Measurements from ENCODE around the gene MBOAT1.
"Not testable (repeated sequence)": the region's sequence is repeated elsewhere in the genome, so short reads cannot be mapped to it uniquely, and the experiment has no call there.

MBOAT1 gene

GRCh38 chr6:20160541-20161283 is 51.6 kb downstream of the MBOAT1 start:
- Histone ChIP-seq H3K9me3 (ENCODE audit: control insufficient read depth, low read length) (no peaks in the 10 kb centered on the region), H3K4me3 (ENCODE audit: insufficient read depth, low read depth, low read length, poor library complexity, severe bottlenecking) (no peak overlapping the region), H3K27me3 (replicated peaks; ENCODE audit: control insufficient read depth, insufficient read depth, low read length, poor library complexity, severe bottlenecking) (no peaks in the 10 kb centered on the region), H3K4me1 (ENCODE audit: control insufficient read depth, insufficient read depth, low read length, poor library complexity, severe bottlenecking) (no peaks in the 10 kb centered on the region), H3K27ac (ENCODE audit: insufficient read depth, low read length, poor library complexity, severe bottlenecking) (no peak overlapping the region), H3K36me3 (ENCODE audit: control insufficient read depth, insufficient read depth, low read length) (peaks cover 3% of the 10 kb centered on the region)
- DNase-seq = no peak

- Histone ChIP-seq H3K4me3 (ENCODE audit: insufficient read depth, low read depth, low read length, poor library complexity, severe bottlenecking) (no peak overlapping the region), H3K36me3 (ENCODE audit: control insufficient read depth, insufficient read depth, low read length) (no peaks in the 10 kb centered on the region), H3K9me3 (ENCODE audit: control insufficient read depth, low read length) (no peaks in the 10 kb centered on the region), H3K27ac (ENCODE audit: insufficient read depth, low read length, poor library complexity, severe bottlenecking) (no peak overlapping the region), H3K27me3 (replicated peaks; ENCODE audit: control insufficient read depth, insufficient read depth, low read length, poor library complexity, severe bottlenecking) (no peaks in the 10 kb centered on the region), H3K4me1 (ENCODE audit: control insufficient read depth, insufficient read depth, low read length, poor library complexity, severe bottlenecking) (no peaks in the 10 kb centered on the region)
- DNase-seq = no peak
Observed at GRCh38 chr6:20159781-20160540, 52.3 kb downstream of the MBOAT1 start.

DNA sequence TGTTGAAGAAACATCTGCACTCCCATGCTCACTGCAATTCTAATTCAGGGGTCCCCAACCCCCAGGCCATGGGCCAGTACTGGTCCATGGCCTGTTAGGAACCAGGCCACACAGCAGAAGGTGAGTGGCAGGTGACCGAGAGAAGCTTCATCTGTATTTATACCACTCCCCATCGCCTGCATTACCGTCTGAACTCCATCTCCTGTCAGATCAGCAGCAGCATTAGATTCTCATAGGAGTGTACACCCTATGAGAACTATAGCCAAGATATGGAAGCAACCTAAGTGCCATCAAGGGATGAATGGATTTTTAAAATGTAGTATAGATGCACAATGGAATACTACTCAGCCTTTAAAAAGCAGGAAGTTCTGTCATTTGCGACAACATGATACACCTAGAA is 53.2 kb downstream of the MBOAT1 start:
- Histone ChIP-seq H3K4me3 (ENCODE audit: insufficient read depth, low read depth, low read length, poor library complexity, severe bottlenecking) (no peak overlapping the region), H3K27ac (ENCODE audit: insufficient read depth, low read length, poor library complexity, severe bottlenecking) (no peak overlapping the region), H3K27me3 (replicated peaks; ENCODE audit: control insufficient read depth, insufficient read depth, low read length, poor library complexity, severe bottlenecking) (no peaks in the 10 kb centered on the region), H3K36me3 (ENCODE audit: control insufficient read depth, insufficient read depth, low read length) (no peaks in the 10 kb centered on the region), H3K9me3 (ENCODE audit: control insufficient read depth, low read length) (no peaks in the 10 kb centered on the region), H3K4me1 (ENCODE audit: control insufficient read depth, insufficient read depth, low read length, poor library complexity, severe bottlenecking) (no peaks in the 10 kb centered on the region)
- DNase-seq = no peak

GRCh38 chr6:20158676-20159075 is 53.6 kb downstream of the MBOAT1 start:
- Histone ChIP-seq H3K27ac (ENCODE audit: insufficient read depth, low read length, poor library complexity, severe bottlenecking) (no peak overlapping the region), H3K4me3 (ENCODE audit: insufficient read depth, low read depth, low read length, poor library complexity, severe bottlenecking) (no peak overlapping the region), H3K4me1 (ENCODE audit: control insufficient read depth, insufficient read depth, low read length, poor library complexity, severe bottlenecking) (no peaks in the 10 kb centered on the region), H3K9me3 (ENCODE audit: control insufficient read depth, low read length) (no peaks in the 10 kb centered on the region), H3K36me3 (ENCODE audit: control insufficient read depth, insufficient read depth, low read length) (no peaks in the 10 kb centered on the region), H3K27me3 (replicated peaks; ENCODE audit: control insufficient read depth, insufficient read depth, low read length, poor library complexity, severe bottlenecking) (no peaks in the 10 kb centered on the region)
- no peak for DNase-seq

- no peaks in the 10 kb centered on the region for H3K9me3 ChIP-seq (ENCODE audit: control insufficient read depth, low read length)
- no peak overlapping the region for H3K4me3 ChIP-seq (ENCODE audit: insufficient read depth, low read depth, low read length, poor library complexity, severe bottlenecking)
- H3K27me3 ChIP-seq (replicated peaks; ENCODE audit: control insufficient read depth, insufficient read depth, low read length, poor library complexity, severe bottlenecking) = no peaks in the 10 kb centered on the region
- no peaks in the 10 kb centered on the region for H3K36me3 ChIP-seq (ENCODE audit: control insufficient read depth, insufficient read depth, low read length)
- no peak overlapping the region for H3K27ac ChIP-seq (ENCODE audit: insufficient read depth, low read length, poor library complexity, severe bottlenecking)
- no peak for DNase-seq
- H3K4me1 ChIP-seq (ENCODE audit: control insufficient read depth, insufficient read depth, low read length, poor library complexity, severe bottlenecking) = no peaks in the 10 kb centered on the region
Observed at GRCh38 chr6:20156824-20157223, 55.4 kb downstream of the MBOAT1 start.

DNA sequence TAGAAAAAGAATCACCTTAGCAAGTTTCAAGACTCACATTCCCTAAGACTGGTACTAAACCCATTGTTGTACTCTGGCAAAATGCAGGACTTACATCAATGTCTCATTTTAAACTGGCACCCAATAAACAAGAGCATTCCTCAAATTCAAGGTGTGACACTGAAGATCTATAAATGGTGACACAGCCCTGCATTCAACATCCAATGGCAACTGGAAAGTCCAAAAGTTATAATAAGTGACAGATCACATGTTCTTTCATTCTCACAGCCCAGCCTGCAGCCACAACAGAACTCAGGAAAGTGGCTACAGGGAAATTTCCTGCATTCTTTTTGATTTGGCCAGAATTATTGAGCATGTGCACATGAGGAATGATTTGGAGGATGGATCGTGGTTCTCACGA is 57.5 kb downstream of the MBOAT1 start:
- Histone ChIP-seq H3K4me1 (ENCODE audit: control insufficient read depth, insufficient read depth, low read length, poor library complexity, severe bottlenecking) (no peaks in the 10 kb centered on the region), H3K36me3 (ENCODE audit: control insufficient read depth, insufficient read depth, low read length) (no peaks in the 10 kb centered on the region), H3K27ac (ENCODE audit: insufficient read depth, low read length, poor library complexity, severe bottlenecking) (no peak overlapping the region), H3K9me3 (ENCODE audit: control insufficient read depth, low read length) (no peaks in the 10 kb centered on the region), H3K4me3 (ENCODE audit: insufficient read depth, low read depth, low read length, poor library complexity, severe bottlenecking) (no peak overlapping the region), H3K27me3 (replicated peaks; ENCODE audit: control insufficient read depth, insufficient read depth, low read length, poor library complexity, severe bottlenecking) (no peaks in the 10 kb centered on the region)
- no peak for DNase-seq

DNA sequence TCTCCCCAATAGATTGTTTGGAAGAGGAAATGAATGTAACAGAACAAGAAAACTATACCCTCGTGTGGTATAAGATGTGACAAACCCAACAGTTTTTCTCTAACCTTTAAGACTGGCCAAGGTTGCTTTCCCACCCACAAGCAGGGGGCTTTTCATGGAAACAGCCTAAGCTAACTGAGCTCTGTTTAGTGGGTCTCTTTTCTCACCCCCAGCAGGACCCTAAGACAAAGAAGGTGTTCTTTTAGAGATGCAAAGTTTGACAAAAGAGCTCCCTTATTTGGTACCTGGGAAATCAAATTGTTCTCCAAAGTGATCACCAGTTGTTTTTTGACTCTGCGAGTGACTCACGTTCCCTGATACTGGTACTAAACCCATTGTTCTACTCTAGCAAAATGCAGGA is 59.1 kb downstream of the MBOAT1 start:
- no peaks in the 10 kb centered on the region for H3K27me3 ChIP-seq (replicated peaks; ENCODE audit: control insufficient read depth, insufficient read depth, low read length, poor library complexity, severe bottlenecking)
- H3K4me1 ChIP-seq (ENCODE audit: control insufficient read depth, insufficient read depth, low read length, poor library complexity, severe bottlenecking) = no peaks in the 10 kb centered on the region
- no peak overlapping the region for H3K27ac ChIP-seq (ENCODE audit: insufficient read depth, low read length, poor library complexity, severe bottlenecking)
- no peak for DNase-seq
- H3K4me3 ChIP-seq (ENCODE audit: insufficient read depth, low read depth, low read length, poor library complexity, severe bottlenecking) = no peak overlapping the region
- H3K36me3 ChIP-seq (ENCODE audit: control insufficient read depth, insufficient read depth, low read length) = no peaks in the 10 kb centered on the region
- H3K9me3 ChIP-seq (ENCODE audit: control insufficient read depth, low read length) = no peaks in the 10 kb centered on the region

- no peak overlapping the region for H3K4me3 ChIP-seq (ENCODE audit: insufficient read depth, low read depth, low read length, poor library complexity, severe bottlenecking)
- peaks cover 17% of the 10 kb centered on the region for H3K36me3 ChIP-seq (ENCODE audit: control insufficient read depth, insufficient read depth, low read length)
- H3K9me3 ChIP-seq (ENCODE audit: control insufficient read depth, low read length) = no peaks in the 10 kb centered on the region
- no peaks in the 10 kb centered on the region for H3K27me3 ChIP-seq (replicated peaks; ENCODE audit: control insufficient read depth, insufficient read depth, low read length, poor library complexity, severe bottlenecking)
- DNase-seq = no peak
- H3K27ac ChIP-seq (ENCODE audit: insufficient read depth, low read length, poor library complexity, severe bottlenecking) = no peak overlapping the region
- no peaks in the 10 kb centered on the region for H3K4me1 ChIP-seq (ENCODE audit: control insufficient read depth, insufficient read depth, low read length, poor library complexity, severe bottlenecking)
Observed at GRCh38 chr6:20148433-20148832, 63.8 kb downstream of the MBOAT1 start.

- Histone ChIP-seq H3K36me3 (ENCODE audit: control insufficient read depth, insufficient read depth, low read length) (peaks cover 21% of the 10 kb centered on the region), H3K4me3 (ENCODE audit: insufficient read depth, low read depth, low read length, poor library complexity, severe bottlenecking) (no peak overlapping the region), H3K27me3 (replicated peaks; ENCODE audit: control insufficient read depth, insufficient read depth, low read length, poor library complexity, severe bottlenecking) (no peaks in the 10 kb centered on the region), H3K4me1 (ENCODE audit: control insufficient read depth, insufficient read depth, low read length, poor library complexity, severe bottlenecking) (no peaks in the 10 kb centered on the region), H3K9me3 (ENCODE audit: control insufficient read depth, low read length) (no peaks in the 10 kb centered on the region), H3K27ac (ENCODE audit: insufficient read depth, low read length, poor library complexity, severe bottlenecking) (no peak overlapping the region)
- no peak for DNase-seq
Observed at GRCh38 chr6:20147469-20147868, 64.8 kb downstream of the MBOAT1 start.

GRCh38 chr6:20146831-20147230 is 65.4 kb downstream of the MBOAT1 start:
- H3K27ac ChIP-seq (ENCODE audit: insufficient read depth, low read length, poor library complexity, severe bottlenecking); H3K4me1 ChIP-seq (ENCODE audit: control insufficient read depth, insufficient read depth, low read length, poor library complexity, severe bottlenecking); H3K4me3 ChIP-seq (ENCODE audit: insufficient read depth, low read depth, low read length, poor library complexity, severe bottlenecking); DNase-seq; H3K9me3 ChIP-seq (ENCODE audit: control insufficient read depth, low read length); H3K27me3 ChIP-seq (replicated peaks; ENCODE audit: control insufficient read depth, insufficient read depth, low read length, poor library complexity, severe bottlenecking): not testable (repeated sequence)
- peaks cover 25% of the 10 kb centered on the region for H3K36me3 ChIP-seq (ENCODE audit: control insufficient read depth, insufficient read depth, low read length)

All from effector memory CD4-positive, alpha-beta T cell (primary cell).